IPS DF 4.7 (cell line): ENCODE results near the gene PPFIA2.

Experiments
- DNase-seq: peaks from one replicate; pipeline ENCODE4 v3.0.0-alpha.2; 2013; ENCODE audit warnings: low spot score; ENCODE audit errors: extremely low read depth

The PPFIA2 gene

GRCh38 chr12:81564237-81564636 is 194.9 kb downstream of the PPFIA2 start:
- no peak for DNase-seq

- no peak for DNase-seq
Observed at GRCh38 chr12:81558031-81558430, 201.1 kb downstream of the PPFIA2 start.

DNA sequence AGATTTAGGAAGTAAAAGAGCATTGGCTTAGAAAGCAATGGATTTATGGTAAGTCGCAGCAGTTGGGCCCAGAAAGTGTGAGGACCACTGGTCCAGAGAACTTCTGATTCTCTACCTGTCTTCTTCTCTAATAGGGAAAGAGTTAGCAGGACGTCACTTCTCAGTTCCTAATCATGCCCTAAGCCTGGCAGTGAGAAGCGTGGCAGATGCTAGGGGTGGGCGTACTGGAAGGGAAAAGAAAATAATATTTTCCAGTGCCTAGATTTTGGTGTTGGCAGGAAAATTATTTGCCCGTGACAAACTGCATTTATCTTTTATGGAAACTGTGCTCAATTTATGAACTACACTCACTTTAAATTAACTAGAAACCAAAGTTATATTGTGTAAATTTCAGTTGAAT is 212.3 kb downstream of the PPFIA2 start:
- DNase-seq = no peak

GRCh38 chr12:81543621-81544139 is 215.5 kb downstream of the PPFIA2 start:
- no peak for DNase-seq

DNA sequence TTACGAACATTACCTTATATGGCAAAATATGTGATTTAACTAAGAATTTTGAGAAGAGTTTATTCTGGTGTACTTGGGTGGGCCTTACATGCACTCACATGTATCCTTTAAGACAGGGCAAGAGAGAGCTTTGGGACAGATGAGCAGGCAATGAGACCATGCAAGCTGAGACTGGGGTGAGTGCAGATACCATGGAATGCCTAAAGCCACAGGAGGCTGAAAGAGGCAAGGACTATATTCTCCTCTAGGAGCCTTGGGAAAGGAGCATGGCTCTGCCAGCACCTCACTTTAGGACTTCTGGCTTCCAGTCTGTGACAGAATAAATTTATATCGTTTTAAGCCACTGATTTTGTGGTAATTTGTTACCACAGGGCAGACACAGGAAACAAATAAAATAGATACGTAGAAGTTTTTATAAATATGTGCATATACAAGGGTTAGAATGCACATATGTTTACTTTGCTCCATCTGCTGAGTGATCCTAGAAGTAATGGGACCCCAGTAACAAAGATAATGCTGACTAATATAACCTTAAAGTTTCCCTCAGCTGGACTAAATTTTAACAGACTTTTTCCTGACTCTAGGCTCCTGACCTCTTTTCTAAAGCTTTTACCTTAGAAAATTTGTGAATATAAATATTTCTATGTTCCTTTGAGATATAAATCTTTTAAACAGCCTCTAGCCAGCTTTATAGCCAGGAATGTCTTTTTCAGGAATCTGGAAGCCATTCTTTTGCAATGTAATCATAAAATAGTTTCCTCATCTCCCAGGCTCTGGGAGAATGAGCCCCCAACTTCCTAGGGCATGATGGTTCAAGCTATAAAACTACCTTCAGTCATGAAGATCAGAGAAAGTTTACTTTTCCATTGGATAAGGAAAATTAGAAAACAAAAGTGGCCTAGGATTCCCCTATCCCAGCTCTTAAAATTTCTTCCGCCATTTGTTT is 216.8 kb downstream of the PPFIA2 start:
- peak; percentile 19 for DNase-seq

DNA sequence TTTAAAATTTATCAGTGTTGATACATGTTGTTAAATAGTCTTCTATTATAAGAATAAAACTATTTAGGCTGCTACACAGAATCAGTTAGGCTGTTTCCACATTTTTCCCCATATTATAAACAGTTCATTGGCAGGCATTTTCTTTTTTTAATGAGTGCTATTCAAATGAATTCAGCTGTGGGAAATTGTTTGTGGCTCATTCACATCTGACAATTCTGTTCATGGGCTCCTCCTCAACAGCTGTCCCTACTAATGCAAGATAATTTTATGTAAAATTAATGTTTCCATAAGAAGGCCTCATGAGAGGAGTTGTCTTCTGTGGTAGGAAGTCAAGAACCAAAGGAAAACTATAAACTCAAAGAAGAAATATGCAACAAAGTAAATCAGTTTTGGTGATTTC is 218.0 kb downstream of the PPFIA2 start:
- no peak for DNase-seq

GRCh38 chr12:81539279-81539678 is 219.9 kb downstream of the PPFIA2 start:
- no peak for DNase-seq

DNA sequence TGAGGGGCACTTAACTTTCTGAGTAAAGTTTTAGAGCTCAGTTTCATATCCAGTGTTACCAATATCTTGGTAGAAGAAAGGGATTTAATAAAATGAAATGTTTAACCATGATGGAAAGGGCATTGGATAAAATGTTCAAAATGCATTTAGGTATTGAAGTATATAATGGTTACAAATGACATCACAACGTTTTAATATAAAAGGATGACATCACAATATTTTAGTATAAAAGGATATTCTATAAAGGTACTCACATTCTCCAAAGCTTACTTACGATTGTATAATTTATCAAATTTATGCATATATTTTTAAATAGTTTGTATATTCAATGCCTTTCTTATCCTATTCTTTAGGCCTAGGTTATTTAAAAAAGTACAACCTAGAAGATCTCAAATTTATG is 226.1 kb downstream of the PPFIA2 start:
- DNase-seq = no peak

DNA sequence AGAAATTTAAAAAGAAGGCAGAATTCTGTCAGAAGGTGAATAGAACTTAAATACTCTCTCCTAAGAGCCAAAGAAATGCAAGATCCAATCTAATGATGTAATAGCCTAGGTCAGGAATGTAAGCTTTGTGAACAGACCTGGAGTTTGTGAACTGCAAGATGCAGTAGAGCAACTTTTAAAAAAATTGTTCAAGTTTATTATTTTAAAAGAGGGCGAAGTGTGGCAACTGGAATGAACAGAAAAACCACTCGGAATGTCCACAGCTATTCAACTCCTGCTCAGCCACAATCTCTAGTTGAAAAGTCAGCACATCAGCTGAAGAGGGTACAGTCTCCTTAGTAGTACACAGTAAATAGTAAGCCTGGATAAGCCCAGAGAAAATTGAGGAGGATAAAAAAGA is 228.8 kb downstream of the PPFIA2 start:
- DNase-seq = no peak

DNA sequence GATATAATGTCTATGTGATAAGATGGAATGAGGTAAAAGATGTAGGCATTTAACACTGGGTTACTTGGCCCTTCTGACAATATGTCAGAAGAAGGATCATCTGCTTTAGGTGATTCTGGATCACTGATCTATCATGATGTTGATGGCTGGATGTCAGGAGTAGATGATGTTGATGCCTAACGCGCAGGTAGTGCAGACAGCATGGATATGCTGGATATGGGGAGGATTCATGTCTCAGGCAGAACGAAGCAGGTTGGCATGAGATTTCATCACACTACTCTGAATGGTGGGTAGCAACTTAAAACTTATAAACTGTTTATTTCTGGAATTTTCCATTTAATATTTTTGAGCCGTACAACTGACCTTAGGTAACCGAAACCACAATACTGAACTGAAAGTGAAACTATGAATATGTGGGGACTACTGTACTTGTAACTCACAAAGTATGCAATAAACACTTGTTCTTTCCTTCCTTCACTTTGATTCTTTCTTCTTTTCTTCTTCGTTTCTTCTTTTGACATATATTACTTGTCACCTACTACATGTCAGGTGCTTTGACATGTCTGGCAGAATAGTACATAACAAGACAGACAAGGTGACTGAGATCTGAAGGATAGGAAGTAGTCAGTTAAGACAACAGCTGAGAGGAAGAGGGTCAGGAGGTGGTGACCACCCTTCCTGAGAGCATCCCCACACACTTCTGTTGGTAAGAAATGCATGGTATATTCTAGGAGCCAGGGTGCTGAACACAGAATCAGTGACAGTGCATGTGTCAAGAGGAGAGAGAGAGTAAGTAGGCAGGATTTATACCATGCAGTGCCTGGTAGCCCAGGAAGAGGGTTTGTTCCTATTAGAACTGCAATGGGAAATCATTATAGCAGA is 238.8 kb downstream of the PPFIA2 start:
- DNase-seq = no peak

- no peak for DNase-seq
Observed at GRCh38 chr12:81518638-81519037, 240.5 kb downstream of the PPFIA2 start.

DNA sequence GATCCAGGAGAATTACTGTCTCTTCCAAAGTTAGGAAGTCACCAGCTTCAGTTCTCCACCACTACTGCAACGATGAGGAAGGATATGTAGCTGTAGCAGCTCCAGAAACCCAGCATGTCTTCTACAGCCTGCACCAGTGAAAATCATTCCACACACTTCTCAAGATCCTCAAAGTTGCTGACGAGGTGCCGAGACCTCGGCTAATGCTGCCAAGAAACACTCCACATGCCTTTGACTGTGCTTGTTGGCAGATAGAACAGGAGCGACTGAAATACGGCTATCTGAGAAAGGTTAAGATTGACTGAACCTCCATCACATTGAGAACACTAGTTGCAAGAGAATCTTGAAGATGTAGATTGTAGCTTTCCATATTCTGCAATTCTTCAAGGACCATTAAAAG is 241.9 kb downstream of the PPFIA2 start:
- no peak for DNase-seq

DNA sequence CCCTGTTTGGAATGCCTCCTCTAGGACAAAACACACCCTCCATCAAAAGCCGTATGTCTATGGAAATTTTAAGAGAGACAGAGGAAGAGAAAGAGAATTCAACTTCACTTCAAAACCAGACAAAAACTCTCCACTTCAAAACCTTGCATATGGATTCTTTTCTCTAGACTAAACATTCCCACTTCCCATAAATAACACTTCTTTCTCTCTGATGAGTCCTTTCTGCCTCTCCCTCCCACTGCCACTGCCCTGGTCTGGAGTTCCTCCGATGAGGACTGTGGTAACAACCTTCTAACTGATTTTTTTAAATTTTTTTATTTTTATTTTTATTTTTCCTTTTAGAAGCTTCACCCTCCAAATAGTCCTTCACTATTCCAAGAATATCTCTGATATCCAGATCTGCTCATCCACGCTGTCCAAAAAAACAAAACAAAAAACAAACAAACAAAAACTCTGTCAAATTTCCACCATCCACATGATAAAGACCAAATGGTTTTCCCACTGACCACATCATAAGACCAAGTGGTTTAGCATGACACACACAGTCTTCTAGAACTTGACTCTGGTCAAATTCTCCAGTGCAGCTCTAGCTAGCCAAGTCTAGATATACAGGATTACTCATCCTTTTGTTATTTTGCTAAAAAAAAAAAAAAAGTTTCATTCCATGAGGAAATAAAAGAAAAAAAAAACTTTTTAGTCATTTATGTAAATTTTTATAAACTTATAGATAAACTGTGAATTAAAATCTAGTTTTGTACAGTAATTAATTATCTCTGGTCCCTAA is 256.0 kb downstream of the PPFIA2 start:
- no peak for DNase-seq

- no peak for DNase-seq
Observed at GRCh38 chr12:81500788-81501187, 258.4 kb downstream of the PPFIA2 start.

DNA sequence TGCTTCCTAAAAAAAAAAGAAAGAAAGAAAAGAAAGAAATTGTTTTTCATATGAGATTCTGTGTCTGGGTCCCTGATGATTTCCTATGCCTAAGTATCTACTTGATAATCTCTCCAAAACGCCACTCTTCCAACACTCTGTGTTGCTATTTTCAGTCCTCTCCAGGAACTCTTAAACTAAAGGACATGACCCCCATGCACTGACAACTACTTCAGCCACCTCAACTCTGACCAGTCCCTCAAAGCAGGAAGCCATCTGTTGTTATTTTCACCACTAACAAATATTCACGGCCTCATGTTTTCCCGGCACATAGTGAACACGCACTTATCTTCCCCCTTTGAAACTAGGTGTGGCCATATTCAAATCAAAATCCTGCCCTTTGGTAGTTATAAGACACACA is 259.3 kb downstream of the PPFIA2 start:
- DNase-seq = no peak

DNA sequence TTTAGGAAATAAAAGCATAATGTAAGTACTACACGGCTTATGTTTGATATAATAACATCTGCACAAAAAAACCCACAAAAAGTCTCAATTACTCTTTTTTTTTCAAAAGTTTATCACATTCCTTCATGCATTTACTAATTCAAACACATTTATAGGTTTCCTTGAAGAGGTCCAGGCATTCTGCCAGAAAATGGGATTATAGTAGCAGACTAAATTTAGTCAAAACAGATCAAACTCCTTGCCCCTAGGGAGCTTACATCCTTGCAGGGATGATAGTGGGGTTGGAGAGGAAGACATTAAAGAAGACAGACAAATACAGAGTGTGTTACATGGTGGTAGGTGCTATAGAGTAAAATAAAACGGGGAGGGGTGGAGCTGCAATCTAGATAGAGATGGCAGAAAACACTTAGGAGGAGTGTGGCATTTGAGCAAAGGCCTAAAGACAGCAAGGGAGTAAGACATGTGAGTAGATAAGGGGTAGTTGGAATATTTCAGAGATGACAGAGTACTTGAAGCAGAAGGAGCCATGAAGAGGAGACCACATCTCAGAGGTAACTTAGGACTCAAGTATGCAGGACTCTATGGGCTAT is 266.9 kb downstream of the PPFIA2 start:
- no peak for DNase-seq

DNA sequence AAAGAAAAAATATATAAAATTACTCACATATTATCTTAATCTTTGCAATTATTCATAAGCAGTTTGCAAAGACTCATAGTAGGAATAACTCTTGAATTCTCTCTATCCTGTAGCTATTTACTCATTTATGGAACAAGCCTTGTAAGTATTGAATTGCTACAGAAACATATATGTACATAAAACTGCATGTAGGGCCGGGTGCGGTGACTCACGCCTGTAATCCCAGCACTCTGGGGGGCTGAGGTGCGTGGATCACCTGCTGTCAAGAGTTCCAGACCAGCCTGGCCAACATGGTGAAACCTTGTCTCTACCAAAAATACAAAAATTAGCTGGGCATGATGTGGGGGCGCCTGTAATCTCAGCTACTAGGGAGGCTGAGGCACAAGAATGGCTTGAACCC is 286.2 kb downstream of the PPFIA2 start:
- DNase-seq = no peak

DNA sequence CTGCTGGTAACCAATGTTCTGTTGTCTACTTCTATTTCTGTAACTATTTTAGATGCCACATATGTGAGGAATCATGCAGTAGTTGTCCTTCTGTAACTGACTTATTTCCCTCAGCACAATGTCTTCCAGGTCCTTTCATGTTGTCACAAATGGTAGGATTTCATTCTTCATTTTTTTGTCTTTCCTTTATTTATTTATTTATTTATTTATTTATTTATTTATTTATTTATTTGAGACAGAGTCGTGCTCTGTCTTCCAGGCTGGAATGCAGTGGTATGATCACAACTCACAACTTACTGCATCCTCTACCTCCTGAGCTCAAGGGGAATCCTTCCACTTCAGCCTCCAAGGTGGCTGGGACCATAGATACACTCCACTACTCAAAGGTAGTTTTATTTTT is 288.2 kb downstream of the PPFIA2 start:
- DNase-seq = no peak

DNA sequence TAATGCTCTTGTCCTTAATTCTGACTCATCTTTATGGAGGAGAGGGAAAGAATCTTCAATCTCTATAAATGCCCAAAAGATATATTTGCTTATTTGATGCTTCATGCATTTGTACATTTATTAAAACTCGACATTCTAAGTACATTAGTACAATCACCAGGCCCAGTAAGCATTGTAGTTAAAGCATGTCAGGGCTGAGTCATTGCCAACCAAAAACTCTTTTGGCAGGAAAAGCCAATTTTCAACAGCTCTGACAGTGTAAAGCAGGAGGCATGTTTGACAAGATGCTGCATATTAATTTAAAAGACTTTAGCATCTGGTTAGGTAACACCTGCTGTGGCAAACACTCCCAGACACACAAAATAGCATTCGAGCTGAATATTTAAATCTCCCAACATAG is 290.9 kb downstream of the PPFIA2 start:
- no peak for DNase-seq

DNA sequence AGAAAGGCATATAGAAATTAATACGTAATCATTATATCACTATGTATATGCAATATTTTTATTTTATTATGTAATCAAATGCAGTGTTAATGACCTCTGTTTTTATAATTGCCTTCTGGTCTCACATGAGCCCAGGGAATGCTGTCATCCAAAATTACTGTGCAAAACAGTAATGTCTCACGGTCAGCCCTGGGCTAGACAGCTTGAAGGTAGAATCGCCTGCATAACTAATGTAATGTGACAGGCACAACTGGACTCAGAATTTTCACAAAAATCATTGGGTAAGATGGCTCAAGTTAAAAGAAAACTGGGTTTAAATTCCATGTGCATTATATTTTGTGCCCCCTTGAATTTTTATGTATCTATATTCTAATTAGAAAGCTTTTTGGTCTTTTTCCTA is 293.3 kb downstream of the PPFIA2 start:
- no peak for DNase-seq

DNA sequence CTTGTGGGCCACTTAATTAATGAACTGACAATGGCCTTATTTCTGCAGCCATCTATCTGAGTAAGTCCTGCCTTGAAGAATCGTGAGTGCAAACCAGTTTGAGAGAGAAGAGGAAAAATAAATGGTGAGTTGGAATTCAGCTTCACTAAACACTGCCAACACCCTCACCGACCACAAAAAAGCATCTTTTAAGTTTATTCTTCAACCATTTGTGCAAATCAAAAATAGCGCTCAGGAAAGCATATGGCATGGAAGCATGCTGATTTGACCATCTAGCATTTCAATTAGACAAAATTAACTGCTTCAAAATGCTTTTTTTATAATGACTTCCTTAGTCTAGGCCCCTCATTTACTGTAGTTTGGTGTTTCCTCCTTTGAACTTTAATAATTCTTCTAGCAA is 294.0 kb downstream of the PPFIA2 start:
- DNase-seq = no peak
